GM18499 (cell line): Measurements from ENCODE around the gene RGS9BP.

Experiments
- ATAC-seq: cut with Tn5 transposase; IDR thresholded peaks from one replicate; pipeline ENCODE4 v1.9.1; 2021; ENCODE audit warnings: moderate number of reproducible peaks; ENCODE audit not compliant: insufficient read depth, unreplicated experiment

Gene RGS9BP

GRCh38 chr19:32669310-32669709, 6.3 kb upstream of the RGS9BP start:
- ATAC-seq = no peak

- no peak for ATAC-seq
Measured at GRCh38 chr19:32671883-32672593, 3.6 kb upstream of the RGS9BP start.

- no peak for ATAC-seq
Measured at GRCh38 chr19:32672841-32673240, 2.8 kb upstream of the RGS9BP start.

- no peak for ATAC-seq
Measured at GRCh38 chr19:32673573-32673972, 2.1 kb upstream of the RGS9BP start.

GRCh38 chr19:32674153-32674930, 1.3 kb upstream of the RGS9BP start:
- no peak for ATAC-seq

- ATAC-seq = peak; percentile 92
Measured at GRCh38 chr19:32674931-32675719, 523 bp upstream of the RGS9BP start, which contains the start of gene ANKRD27. Gene ANKRD27, minus strand, starts transcription at chr19:32675180. Its CDS starts 16,165 bp downstream, at chr19:32659015.

- ATAC-seq = no peak
Measured at GRCh38 chr19:32676186-32676894, 692 bp downstream of the RGS9BP start.

GRCh38 chr19:32676895-32677359, 1.3 kb downstream of the RGS9BP start:
- no peak for ATAC-seq

GRCh38 chr19:32677657-32678056, 2.0 kb downstream of the RGS9BP start:
- ATAC-seq = no peak

GRCh38 chr19:32680986-32681385, 5.3 kb downstream of the RGS9BP start:
- ATAC-seq = no peak

- ATAC-seq = no peak
Measured at GRCh38 chr19:32682317-32682716, 6.7 kb downstream of the RGS9BP start.

GRCh38 chr19:32686847-32687475, 11.3 kb downstream of the RGS9BP start:
- no peak for ATAC-seq

GRCh38 chr19:32687681-32688080, 12.0 kb downstream of the RGS9BP start:
- ATAC-seq = no peak

- no peak for ATAC-seq
Measured at GRCh38 chr19:32688311-32688710, 12.7 kb downstream of the RGS9BP start.

- peak; percentile 63 for ATAC-seq
Measured at GRCh38 chr19:32691291-32691951, 15.8 kb downstream of the RGS9BP start, which contains the start of gene NUDT19. Gene NUDT19, plus strand, starts transcription at chr19:32691821. Its CDS starts 140 bp downstream, at chr19:32691961.

- peak; percentile 23 for ATAC-seq
Measured at GRCh38 chr19:32691952-32692726, 16.5 kb downstream of the RGS9BP start.

- no peak for ATAC-seq
Measured at GRCh38 chr19:32692727-32693061, 17.0 kb downstream of the RGS9BP start.
